Chondrocyte (in vitro differentiated cells): ENCODE measurements around the gene ITPK1. TPM values are rescaled to one million over a fixed set of nuclear protein-coding genes. Genes with fewer than 3 reads are reported as not detected.

Experiments
- DNase-seq: peaks from one replicate; pipeline ENCODE4 v3.0.0; 2021; ENCODE audit warnings: mixed read lengths, low spot score
- H3K27ac Mint-ChIP-seq: one replicate; pipeline ENCODE4 v1.8.0; 2021; ENCODE audit warnings: mild to moderate bottlenecking, moderate library complexity, mixed read lengths; ENCODE audit not compliant: unreplicated experiment
- H3K27me3 Mint-ChIP-seq: 2 replicates; pipeline ENCODE4 v1.8.0; 2021; ENCODE audit warnings: low read depth, mixed read lengths
- H3K36me3 Mint-ChIP-seq: 2 replicates; pipeline ENCODE4 v1.8.0; 2021; ENCODE audit warnings: low read depth, mixed read lengths
- H3K4me1 Mint-ChIP-seq: 2 replicates; pipeline ENCODE4 v1.8.0; 2021; ENCODE audit warnings: low read depth, mild to moderate bottlenecking, mixed read lengths
- H3K4me3 Mint-ChIP-seq: one replicate; pipeline ENCODE4 v1.8.0; 2021; ENCODE audit warnings: mild to moderate bottlenecking, moderate library complexity, mixed read lengths; ENCODE audit not compliant: unreplicated experiment
- H3K9me3 Mint-ChIP-seq: 2 replicates; pipeline ENCODE4 v1.8.0; 2021; ENCODE audit warnings: low read depth, mixed read lengths
- total RNA-seq: library from RNA; stranded (reverse); gene quantifications from 3 replicates; pipeline ENCODE4 v1.2.1, GENCODE V29; 2021
- TF ChIP-seq, protein P1 (sequence below): fragments of 200-600 bp; sonication (generic); IDR thresholded peaks from 2 replicates; pipeline ENCODE4 v1.5.0; 2021; ENCODE audit warnings: antibody characterized with exemption, mild to moderate bottlenecking, moderate library complexity

ITPK1 gene
- total RNA-seq, 1 donor from 2014 or later = 27.7 TPM

DNA sequence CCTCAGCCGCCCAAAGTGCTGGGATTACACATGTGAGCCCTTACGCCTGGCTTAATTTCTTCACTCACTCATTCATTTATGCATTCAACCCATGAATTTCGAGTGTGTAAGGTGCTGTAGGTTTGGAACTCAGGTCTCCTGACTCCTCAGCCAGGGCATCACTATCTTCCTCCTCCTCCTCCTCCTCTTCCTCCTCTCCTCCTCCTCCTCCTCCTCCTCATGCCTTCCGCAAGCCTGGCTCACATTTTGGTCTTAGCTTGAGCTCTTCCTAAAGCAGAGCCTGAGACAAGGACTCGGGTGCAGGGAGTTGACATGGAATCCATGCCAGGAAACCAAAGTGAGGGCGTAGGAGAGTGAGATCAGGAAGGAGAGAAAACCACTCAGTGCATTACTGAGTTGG, 213.5 kb downstream of the ITPK1 start:
- no peaks in the 10 kb centered on the region for H3K9me3 Mint-ChIP-seq
- H3K36me3 Mint-ChIP-seq = no peaks in the 10 kb centered on the region
- DNase-seq = no peak
- H3K4me1 Mint-ChIP-seq = no peaks in the 10 kb centered on the region
- peaks cover 60% of the 10 kb centered on the region for H3K27me3 Mint-ChIP-seq
- TF ChIP-seq, protein P1, sequence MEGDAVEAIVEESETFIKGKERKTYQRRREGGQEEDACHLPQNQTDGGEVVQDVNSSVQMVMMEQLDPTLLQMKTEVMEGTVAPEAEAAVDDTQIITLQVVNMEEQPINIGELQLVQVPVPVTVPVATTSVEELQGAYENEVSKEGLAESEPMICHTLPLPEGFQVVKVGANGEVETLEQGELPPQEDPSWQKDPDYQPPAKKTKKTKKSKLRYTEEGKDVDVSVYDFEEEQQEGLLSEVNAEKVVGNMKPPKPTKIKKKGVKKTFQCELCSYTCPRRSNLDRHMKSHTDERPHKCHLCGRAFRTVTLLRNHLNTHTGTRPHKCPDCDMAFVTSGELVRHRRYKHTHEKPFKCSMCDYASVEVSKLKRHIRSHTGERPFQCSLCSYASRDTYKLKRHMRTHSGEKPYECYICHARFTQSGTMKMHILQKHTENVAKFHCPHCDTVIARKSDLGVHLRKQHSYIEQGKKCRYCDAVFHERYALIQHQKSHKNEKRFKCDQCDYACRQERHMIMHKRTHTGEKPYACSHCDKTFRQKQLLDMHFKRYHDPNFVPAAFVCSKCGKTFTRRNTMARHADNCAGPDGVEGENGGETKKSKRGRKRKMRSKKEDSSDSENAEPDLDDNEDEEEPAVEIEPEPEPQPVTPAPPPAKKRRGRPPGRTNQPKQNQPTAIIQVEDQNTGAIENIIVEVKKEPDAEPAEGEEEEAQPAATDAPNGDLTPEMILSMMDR = no peak
- H3K4me3 Mint-ChIP-seq = no peak overlapping the region
- H3K27ac Mint-ChIP-seq = no peak overlapping the region

DNA sequence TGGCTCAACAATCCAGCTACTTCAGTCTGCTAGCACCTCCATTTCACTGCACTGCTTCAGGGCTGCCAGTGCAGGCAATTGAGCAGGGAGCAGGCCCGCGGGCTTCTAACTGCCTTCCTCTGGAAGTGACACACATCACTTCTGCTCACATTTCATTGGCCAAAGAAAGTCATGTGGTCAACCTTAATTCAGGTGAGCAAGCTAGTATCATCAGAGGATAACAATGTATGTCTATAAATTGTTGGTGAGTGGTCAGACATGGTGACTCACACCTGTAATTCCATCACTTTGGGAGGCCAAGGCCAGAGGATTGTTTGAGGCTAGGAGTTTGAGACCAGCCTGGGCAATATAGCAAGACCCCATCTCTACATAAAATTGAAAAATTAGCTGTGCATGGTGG, 215.1 kb downstream of the ITPK1 start:
- no peaks in the 10 kb centered on the region for H3K4me1 Mint-ChIP-seq
- H3K27me3 Mint-ChIP-seq = peaks cover 59% of the 10 kb centered on the region
- TF ChIP-seq, protein P1 = no peak
- no peaks in the 10 kb centered on the region for H3K9me3 Mint-ChIP-seq
- no peak overlapping the region for H3K27ac Mint-ChIP-seq
- H3K4me3 Mint-ChIP-seq = no peak overlapping the region
- no peaks in the 10 kb centered on the region for H3K36me3 Mint-ChIP-seq
- no peak for DNase-seq

DNA sequence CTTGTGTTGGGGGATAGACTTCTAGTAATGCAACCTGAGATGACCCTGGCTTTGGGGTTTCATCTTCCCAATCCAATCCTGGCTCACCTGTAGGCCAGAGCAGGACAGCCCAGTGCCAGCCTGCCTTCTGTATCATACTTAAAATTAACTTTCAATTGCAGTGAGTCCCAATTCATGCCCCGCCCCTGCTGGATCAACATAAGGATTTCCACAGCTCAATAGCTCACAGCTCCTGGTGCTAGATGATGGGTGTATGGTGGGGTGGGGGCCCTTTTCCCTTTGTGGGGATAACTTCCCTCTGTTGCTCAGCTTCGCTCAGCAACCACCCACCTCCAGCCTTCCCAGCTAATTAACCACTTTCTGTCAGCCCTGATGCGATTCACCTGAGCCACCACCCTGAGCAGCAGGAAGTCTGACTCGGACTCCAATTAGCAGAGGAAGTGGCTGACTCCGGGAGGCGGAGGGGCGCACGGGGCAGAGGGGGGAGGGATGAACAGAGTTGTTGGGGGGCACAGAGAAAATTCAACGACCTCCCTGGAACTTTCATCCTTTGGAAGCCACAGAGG, 217.1 kb downstream of the ITPK1 start:
- H3K9me3 Mint-ChIP-seq = peaks cover 5% of the 10 kb centered on the region
- no peak for DNase-seq
- TF ChIP-seq, protein P1 = no peak
- no peaks in the 10 kb centered on the region for H3K4me1 Mint-ChIP-seq
- peaks cover 45% of the 10 kb centered on the region for H3K27me3 Mint-ChIP-seq
- no peak overlapping the region for H3K4me3 Mint-ChIP-seq
- no peak overlapping the region for H3K27ac Mint-ChIP-seq
- H3K36me3 Mint-ChIP-seq = peaks cover under 1% of the 10 kb centered on the region

DNA sequence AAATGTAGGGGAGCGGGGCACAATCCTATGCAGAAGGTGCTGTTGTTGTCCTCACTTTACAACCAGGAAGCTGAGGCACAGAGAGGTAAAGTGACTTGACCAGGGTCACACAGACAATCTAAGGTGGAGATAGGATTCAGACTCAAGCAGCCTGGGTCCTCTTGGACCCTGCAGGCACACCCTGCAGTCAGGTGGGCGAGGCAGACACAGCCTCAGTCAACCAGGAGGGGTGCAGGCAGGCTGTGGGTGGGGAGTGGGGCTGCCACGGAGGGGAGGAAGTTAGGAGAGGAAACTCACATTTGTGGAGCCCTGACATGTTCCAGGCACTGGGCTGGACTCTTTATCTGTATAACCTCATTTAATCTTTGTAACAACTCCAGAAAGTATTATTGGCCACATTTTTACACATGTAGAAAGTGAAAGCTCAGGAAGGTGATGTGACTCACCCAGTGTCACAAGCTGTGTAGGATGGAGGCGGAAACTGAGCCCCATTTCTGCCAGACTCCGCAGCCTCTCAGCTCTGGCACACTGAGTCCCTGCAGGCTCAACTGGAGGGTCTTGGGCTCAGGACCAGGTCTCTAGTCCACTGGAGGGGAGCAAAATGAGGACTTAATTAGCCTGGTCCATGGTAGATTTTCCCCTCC, 217.7 kb downstream of the ITPK1 start:
- no peak overlapping the region for H3K27ac Mint-ChIP-seq
- peaks cover 44% of the 10 kb centered on the region for H3K27me3 Mint-ChIP-seq
- TF ChIP-seq, protein P1 = no peak
- peaks cover 1% of the 10 kb centered on the region for H3K36me3 Mint-ChIP-seq
- H3K4me1 Mint-ChIP-seq = no peaks in the 10 kb centered on the region
- H3K9me3 Mint-ChIP-seq = peaks cover 9% of the 10 kb centered on the region
- no peak for DNase-seq
- H3K4me3 Mint-ChIP-seq = no peak overlapping the region

DNA sequence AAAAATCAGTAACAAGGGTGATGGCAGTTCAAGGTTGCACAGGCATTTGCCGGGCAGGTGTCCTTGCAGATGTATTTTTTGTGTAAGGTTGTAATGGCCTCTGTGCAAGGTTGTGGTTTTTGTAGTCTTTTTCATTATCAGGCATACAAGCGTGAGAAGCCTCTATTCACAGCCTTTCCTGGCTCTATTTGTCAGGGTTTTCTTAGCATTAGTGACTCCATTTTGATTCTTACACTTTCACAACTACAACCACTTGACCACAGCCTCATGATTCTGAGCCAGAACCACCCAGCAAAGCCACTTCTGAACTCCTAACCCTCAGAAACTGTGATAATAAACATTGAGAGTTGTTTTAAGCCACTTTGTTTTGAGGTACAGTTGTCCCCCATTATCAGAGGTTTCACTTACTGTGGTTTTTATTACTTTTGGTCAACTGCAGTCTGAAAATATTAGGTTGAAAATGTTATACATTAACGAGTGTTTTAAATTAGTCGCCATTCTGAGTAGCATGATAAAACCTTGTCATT, 220.3 kb downstream of the ITPK1 start:
- DNase-seq = no peak
- H3K36me3 Mint-ChIP-seq = peaks cover 3% of the 10 kb centered on the region

More for the DNA sequence above, 220.3 kb downstream of the ITPK1 start:
- no peaks in the 10 kb centered on the region for H3K4me1 Mint-ChIP-seq
- peaks cover 37% of the 10 kb centered on the region for H3K27me3 Mint-ChIP-seq
- no peak overlapping the region for H3K27ac Mint-ChIP-seq
- H3K4me3 Mint-ChIP-seq = no peak overlapping the region
- TF ChIP-seq, protein P1 = no peak
- peaks cover 17% of the 10 kb centered on the region for H3K9me3 Mint-ChIP-seq
